ENCODE results near the gene PFN3.

PFN3 gene

DNA sequence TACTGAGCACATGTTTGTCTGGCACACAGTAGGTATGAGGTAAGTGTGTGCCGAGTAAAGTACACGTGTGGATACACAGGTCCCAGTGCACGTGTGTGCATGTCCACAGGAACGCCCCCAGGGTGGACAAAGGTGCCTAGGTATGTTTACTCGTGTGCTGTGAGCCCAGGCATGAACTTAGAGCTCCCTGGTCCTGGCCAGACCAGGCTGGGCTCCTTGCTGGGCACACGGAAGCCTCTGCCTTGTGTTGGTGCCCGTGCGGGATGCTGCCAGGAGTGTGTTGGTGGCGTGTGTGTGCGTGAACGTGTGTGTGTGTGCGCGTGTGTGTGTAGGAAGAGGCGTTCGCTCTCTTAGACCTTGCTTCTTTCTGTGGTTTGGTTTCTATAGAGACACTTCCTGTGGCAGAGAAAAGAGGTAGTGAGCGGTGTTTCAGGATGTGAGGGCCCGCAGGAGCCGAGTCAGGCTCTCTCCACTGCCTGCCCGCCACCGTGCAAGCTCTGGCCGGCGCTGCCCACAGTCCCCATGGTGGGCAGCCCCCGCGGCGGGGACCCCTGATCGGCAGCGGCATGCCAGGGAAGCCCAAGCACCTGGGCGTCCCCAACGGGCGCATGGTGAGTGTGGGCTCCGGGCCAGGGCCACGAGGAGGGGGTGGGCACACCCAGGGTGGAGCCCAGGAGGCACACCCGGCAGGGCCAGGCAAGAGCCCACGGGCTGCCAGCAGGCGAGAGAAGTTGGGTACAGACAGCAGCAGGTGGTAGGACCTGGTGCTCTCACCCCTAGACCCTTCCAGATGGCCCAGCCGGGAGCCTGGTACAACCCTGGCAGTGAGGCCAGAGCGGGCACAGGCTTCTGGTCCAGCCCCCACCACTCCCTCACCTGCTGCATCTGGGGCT lies 42.8 kb downstream of the PFN3 start, which contains the start of gene RGS14:
Gene RGS14 (plus strand): TSS at position 466 of the 893 bp plus-strand sequence. CDS start 101 bp downstream, at position 567.
- TF ChIP-seq, protein P1, sequence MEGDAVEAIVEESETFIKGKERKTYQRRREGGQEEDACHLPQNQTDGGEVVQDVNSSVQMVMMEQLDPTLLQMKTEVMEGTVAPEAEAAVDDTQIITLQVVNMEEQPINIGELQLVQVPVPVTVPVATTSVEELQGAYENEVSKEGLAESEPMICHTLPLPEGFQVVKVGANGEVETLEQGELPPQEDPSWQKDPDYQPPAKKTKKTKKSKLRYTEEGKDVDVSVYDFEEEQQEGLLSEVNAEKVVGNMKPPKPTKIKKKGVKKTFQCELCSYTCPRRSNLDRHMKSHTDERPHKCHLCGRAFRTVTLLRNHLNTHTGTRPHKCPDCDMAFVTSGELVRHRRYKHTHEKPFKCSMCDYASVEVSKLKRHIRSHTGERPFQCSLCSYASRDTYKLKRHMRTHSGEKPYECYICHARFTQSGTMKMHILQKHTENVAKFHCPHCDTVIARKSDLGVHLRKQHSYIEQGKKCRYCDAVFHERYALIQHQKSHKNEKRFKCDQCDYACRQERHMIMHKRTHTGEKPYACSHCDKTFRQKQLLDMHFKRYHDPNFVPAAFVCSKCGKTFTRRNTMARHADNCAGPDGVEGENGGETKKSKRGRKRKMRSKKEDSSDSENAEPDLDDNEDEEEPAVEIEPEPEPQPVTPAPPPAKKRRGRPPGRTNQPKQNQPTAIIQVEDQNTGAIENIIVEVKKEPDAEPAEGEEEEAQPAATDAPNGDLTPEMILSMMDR (IDR thresholded peaks at IDR 0.05; ENCODE audit: extremely low read depth, missing control alignments), result no peak
- peak; percentile 93 for DNase-seq (ENCODE audit: low spot score)

DNA sequence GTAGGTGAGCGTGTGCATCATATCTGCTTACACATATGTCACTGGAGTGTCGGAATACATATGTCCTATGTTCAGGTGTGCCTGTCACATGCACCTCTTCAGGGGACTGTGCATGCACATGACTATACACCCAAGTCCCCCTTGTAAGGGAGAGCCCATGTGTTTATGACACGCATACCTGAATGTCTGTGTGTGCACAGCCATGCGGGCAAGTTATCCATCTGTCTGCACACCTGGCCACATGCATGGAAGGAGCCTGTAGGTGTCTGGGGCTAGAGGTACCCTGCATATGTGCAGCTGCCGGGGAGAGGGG lies 43.4 kb downstream of the PFN3 start:
- TF ChIP-seq, protein P1 (IDR thresholded peaks at IDR 0.05; ENCODE audit: extremely low read depth, missing control alignments), result no peak
- DNase-seq (ENCODE audit: low spot score), result no peak

DNA sequence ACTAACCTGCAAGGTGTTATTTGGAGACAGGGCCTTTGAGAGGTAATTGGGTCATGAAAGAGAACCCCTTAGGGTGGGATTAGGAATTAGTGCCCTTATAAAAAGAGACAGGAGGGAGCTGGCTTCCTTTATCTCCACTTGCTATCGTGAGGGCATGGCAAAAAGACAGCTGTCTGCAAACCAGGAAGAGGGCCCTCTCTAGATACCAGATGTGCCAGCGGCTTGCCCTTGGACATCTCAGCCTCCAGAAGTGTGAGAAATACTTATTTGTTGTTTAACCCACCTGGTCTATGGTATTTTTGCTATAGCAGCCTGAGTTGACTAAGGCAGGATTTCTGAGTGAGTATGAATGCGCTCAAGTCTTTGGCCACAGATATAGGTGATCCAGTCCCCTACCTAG lies 43.7 kb downstream of the PFN3 start:
- TF ChIP-seq, protein P1 (IDR thresholded peaks at IDR 0.05; ENCODE audit: extremely low read depth, missing control alignments), result no peak
- no peak for DNase-seq (ENCODE audit: low spot score)

- TF ChIP-seq, protein P1 (IDR thresholded peaks at IDR 0.05; ENCODE audit: extremely low read depth, missing control alignments), result no peak
- no peak for DNase-seq (ENCODE audit: low spot score)
Observed at GRCh38 chr5:177355868-177356168, 44.6 kb downstream of the PFN3 start.

GRCh38 chr5:177355162-177355867 lies 45.1 kb downstream of the PFN3 start:
- no peak for DNase-seq (ENCODE audit: low spot score)
- TF ChIP-seq, protein P1 (IDR thresholded peaks at IDR 0.05; ENCODE audit: extremely low read depth, missing control alignments), result no peak

- DNase-seq (ENCODE audit: low spot score), result no peak
Observed at GRCh38 chr5:177354711-177355110, 45.8 kb downstream of the PFN3 start.

GRCh38 chr5:177354256-177354655 lies 46.2 kb downstream of the PFN3 start:
- TF ChIP-seq, protein P1 (IDR thresholded peaks at IDR 0.05; ENCODE audit: extremely low read depth, missing control alignments), result no peak
- no peak for DNase-seq (ENCODE audit: low spot score)

More at GRCh38 chr5:177354711-177355110, 45.8 kb downstream of the PFN3 start:
- TF ChIP-seq, protein P1 (IDR thresholded peaks at IDR 0.05; ENCODE audit: extremely low read depth, missing control alignments), result no peak
